ENCODE measurements around the gene PLCH2.

Gene PLCH2

GRCh38 chr1:2460996-2461751, 14.9 kb upstream of the PLCH2 start:
- DNase-seq, result no peak

GRCh38 chr1:2462819-2463218, 13.3 kb upstream of the PLCH2 start:
- DNase-seq, result no peak

GRCh38 chr1:2463396-2463795, 12.7 kb upstream of the PLCH2 start:
- no peak for DNase-seq

- no peak for DNase-seq
Measured at GRCh38 chr1:2465371-2466269, 10.5 kb upstream of the PLCH2 start.

GRCh38 chr1:2466270-2466665, 9.8 kb upstream of the PLCH2 start:
- no peak for DNase-seq

- no peak for DNase-seq
Measured at GRCh38 chr1:2466958-2467554, 9.0 kb upstream of the PLCH2 start.

GRCh38 chr1:2468041-2468472, 8.0 kb upstream of the PLCH2 start:
- DNase-seq, result no peak

- no peak for DNase-seq
Measured at GRCh38 chr1:2468540-2468939, 7.5 kb upstream of the PLCH2 start.

GRCh38 chr1:2469103-2469940, 6.8 kb upstream of the PLCH2 start:
- no peak for DNase-seq

- DNase-seq, result no peak
Measured at GRCh38 chr1:2470290-2471158, 5.6 kb upstream of the PLCH2 start.

- no peak for DNase-seq
Measured at GRCh38 chr1:2471159-2471471, 5.0 kb upstream of the PLCH2 start.

GRCh38 chr1:2471587-2472001, 4.5 kb upstream of the PLCH2 start:
- DNase-seq, result no peak

- no peak for DNase-seq
Measured at GRCh38 chr1:2472109-2472508, 4.0 kb upstream of the PLCH2 start.

- DNase-seq, result no peak
Measured at GRCh38 chr1:2472561-2473177, 3.4 kb upstream of the PLCH2 start.

GRCh38 chr1:2473198-2473597, 2.9 kb upstream of the PLCH2 start:
- no peak for DNase-seq

GRCh38 chr1:2474104-2474844, 1.8 kb upstream of the PLCH2 start:
- DNase-seq, result no peak

- no peak for DNase-seq
Measured at GRCh38 chr1:2474933-2475371, 1.1 kb upstream of the PLCH2 start.

GRCh38 chr1:2475571-2475970, 518 bp upstream of the PLCH2 start:
- no peak for DNase-seq

- no peak for DNase-seq
Measured at GRCh38 chr1:2477309-2477708, 1.2 kb downstream of the PLCH2 start.

- DNase-seq, result no peak
Measured at GRCh38 chr1:2477791-2478499, 1.9 kb downstream of the PLCH2 start.
